ENCODE results near the gene LYST. TPM values are rescaled to one million over a fixed set of nuclear protein-coding genes. Genes with fewer than 3 reads are reported as not detected.
A peak's percentile ranks its signal among the peaks of the same experiment; 100 is the strongest.

Gene LYST
- total RNA-seq, 2 experiments from 2014 or later, result 52.8 to 61.2 TPM

- POLR2A ChIA-PET, result interaction anchor here (0.9 to 1.0 kb wide), 2 partner anchors 21 to 46 kb away, joined by 4 read pairs; no protein-coding TSS in a partner anchor
- peaks cover 27% of the 10 kb centered on the region for H3K4me1 Mint-ChIP-seq
- no peaks in the 10 kb centered on the region for H3K27me3 Mint-ChIP-seq
- no peak for ATAC-seq (ENCODE audit: low read depth)
- no peak overlapping the region for H3K27ac Mint-ChIP-seq
- no peak for DNase-seq
- H3K36me3 Mint-ChIP-seq, result peaks cover 3% of the 10 kb centered on the region
- H3K4me3 Mint-ChIP-seq, result no peak overlapping the region
- H3K9me3 Mint-ChIP-seq, result peaks cover 5% of the 10 kb centered on the region
Measured at GRCh38 chr1:235902677-235903542, 36.2 kb upstream of the LYST start.

- H3K4me3 Mint-ChIP-seq, result no peak overlapping the region
- no peak overlapping the region for H3K27ac Mint-ChIP-seq
- POLR2A ChIA-PET, result interaction anchor here (0.6 to 0.9 kb wide), 2 partner anchors 13 to 45 kb away, joined by 3 to 4 read pairs; no protein-coding TSS in a partner anchor
- H3K9me3 Mint-ChIP-seq, result peaks cover 5% of the 10 kb centered on the region
- peaks cover 21% of the 10 kb centered on the region for H3K4me1 Mint-ChIP-seq
- no peak for DNase-seq
- H3K27me3 Mint-ChIP-seq, result no peaks in the 10 kb centered on the region
- ATAC-seq (ENCODE audit: low read depth), result no peak
- peaks cover 3% of the 10 kb centered on the region for H3K36me3 Mint-ChIP-seq
Measured at GRCh38 chr1:235901461-235901860, 34.8 kb upstream of the LYST start.

- POLR2A ChIA-PET, result no interaction called here
- no peak overlapping the region for H3K4me3 Mint-ChIP-seq
- H3K27ac Mint-ChIP-seq, result peak overlapping the region; percentile 51
- H3K36me3 Mint-ChIP-seq, result peaks cover 3% of the 10 kb centered on the region
- peaks cover 2% of the 10 kb centered on the region for H3K9me3 Mint-ChIP-seq
- no peak for DNase-seq
- ATAC-seq (ENCODE audit: low read depth), result no peak
- H3K4me1 Mint-ChIP-seq, result peaks cover 19% of the 10 kb centered on the region
- H3K27me3 Mint-ChIP-seq, result no peaks in the 10 kb centered on the region
Measured at GRCh38 chr1:235898126-235898525, 31.4 kb upstream of the LYST start.

- Mint-ChIP-seq H3K27ac (no peak overlapping the region), H3K36me3 (peaks cover 3% of the 10 kb centered on the region), H3K4me1 (peaks cover 16% of the 10 kb centered on the region), H3K9me3 (peaks cover 2% of the 10 kb centered on the region), H3K27me3 (no peaks in the 10 kb centered on the region), H3K4me3 (no peak overlapping the region)
- POLR2A ChIA-PET, result no interaction called here
- DNase-seq, result no peak
- no peak for ATAC-seq (ENCODE audit: low read depth)
Measured at GRCh38 chr1:235893840-235894239, 27.1 kb upstream of the LYST start.

GRCh38 chr1:235892734-235893413 is 26.2 kb upstream of the LYST start:
- H3K27me3 Mint-ChIP-seq, result no peaks in the 10 kb centered on the region
- H3K4me1 Mint-ChIP-seq, result peaks cover 20% of the 10 kb centered on the region
- peaks cover 1% of the 10 kb centered on the region for H3K9me3 Mint-ChIP-seq
- DNase-seq, result no peak
- no peak for ATAC-seq (ENCODE audit: low read depth)
- no peak overlapping the region for H3K27ac Mint-ChIP-seq
- no peak overlapping the region for H3K4me3 Mint-ChIP-seq
- H3K36me3 Mint-ChIP-seq, result peaks cover 2% of the 10 kb centered on the region
- POLR2A ChIA-PET, result no interaction called here

DNA sequence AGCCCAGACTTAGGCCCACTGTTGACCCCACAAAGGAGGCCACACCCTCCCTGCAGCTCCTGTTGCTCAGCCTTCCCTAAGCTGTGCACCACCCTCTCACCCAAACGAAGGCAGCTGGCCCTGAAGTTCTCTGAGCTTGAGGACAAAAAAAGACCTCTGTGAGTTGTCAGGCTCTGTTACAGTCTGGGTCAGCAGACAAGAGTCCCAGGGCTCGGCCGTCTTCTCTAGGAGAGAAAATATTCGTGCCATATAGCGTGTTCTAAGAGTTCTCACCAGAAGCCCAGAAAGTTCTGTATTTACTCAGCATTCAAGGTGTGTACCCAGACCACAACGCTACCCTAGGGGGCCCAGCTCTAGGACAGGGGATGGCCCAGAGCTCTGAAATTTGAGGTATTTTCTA is 25.5 kb upstream of the LYST start:
- no peak for DNase-seq
- Mint-ChIP-seq H3K9me3 (peaks cover 1% of the 10 kb centered on the region), H3K36me3 (peaks cover 2% of the 10 kb centered on the region), H3K27me3 (no peaks in the 10 kb centered on the region), H3K4me1 (peaks cover 26% of the 10 kb centered on the region), H3K27ac (no peak overlapping the region), H3K4me3 (no peak overlapping the region)
- ATAC-seq (ENCODE audit: low read depth), result no peak
- POLR2A ChIA-PET, result no interaction called here

GRCh38 chr1:235888119-235888643 is 21.5 kb upstream of the LYST start:
- POLR2A ChIA-PET, result interaction anchor here (0.6 to 3.5 kb wide), 9 partner anchors 10 to 84 kb away, joined by 3 to 57 read pairs (median 3); partner anchors contain the start of gene LYST
- ATAC-seq (ENCODE audit: low read depth), result peak; percentile 96
- peaks cover 2% of the 10 kb centered on the region for H3K36me3 Mint-ChIP-seq
- DNase-seq, result no peak
- peaks cover 42% of the 10 kb centered on the region for H3K4me1 Mint-ChIP-seq
- peak overlapping the region; percentile 77 for H3K4me3 Mint-ChIP-seq
- H3K27ac Mint-ChIP-seq, result peak overlapping the region; percentile 95
- H3K9me3 Mint-ChIP-seq, result no peaks in the 10 kb centered on the region
- no peaks in the 10 kb centered on the region for H3K27me3 Mint-ChIP-seq

- no peak for DNase-seq
- POLR2A ChIA-PET, result interaction anchor here (0.6 to 3.5 kb wide), 9 partner anchors 10 to 84 kb away, joined by 3 to 57 read pairs (median 3); partner anchors contain the start of gene LYST
- Mint-ChIP-seq H3K36me3 (peaks cover 2% of the 10 kb centered on the region), H3K4me3 (peak overlapping the region; percentile 41), H3K4me1 (peaks cover 42% of the 10 kb centered on the region), H3K9me3 (no peaks in the 10 kb centered on the region), H3K27me3 (no peaks in the 10 kb centered on the region), H3K27ac (peak overlapping the region; percentile 95)
- no peak for ATAC-seq (ENCODE audit: low read depth)
Measured at GRCh38 chr1:235887676-235888075, 21.0 kb upstream of the LYST start.

DNA sequence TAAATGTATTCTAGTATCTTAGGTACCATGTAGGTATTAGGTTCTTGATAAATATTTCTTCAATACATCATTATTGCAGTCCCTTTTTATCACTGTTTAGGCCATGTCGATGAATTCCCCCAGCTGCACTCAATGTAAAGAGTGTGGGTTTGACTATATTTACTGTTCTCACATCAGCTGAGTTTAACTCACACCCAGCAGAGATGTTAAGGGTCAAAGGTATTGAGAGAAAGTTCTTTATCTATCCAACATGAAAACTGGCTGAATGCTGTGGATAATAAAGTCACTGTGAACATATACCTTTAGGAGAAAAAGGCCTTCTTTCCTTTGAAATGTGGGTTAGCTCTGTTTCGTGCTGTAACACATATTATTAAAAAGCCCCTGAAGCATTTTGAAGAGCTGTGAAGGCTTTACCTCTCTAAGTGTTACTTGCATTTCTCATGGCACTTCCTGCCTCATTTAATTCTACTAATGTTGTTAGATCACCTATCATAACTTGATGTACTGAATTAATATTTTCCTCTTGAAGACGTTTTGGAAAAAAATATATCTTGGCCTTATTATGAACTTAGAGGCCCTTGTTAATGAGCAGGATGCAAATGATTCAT is 19.1 kb upstream of the LYST start:
- peaks cover 40% of the 10 kb centered on the region for H3K4me1 Mint-ChIP-seq
- no peaks in the 10 kb centered on the region for H3K27me3 Mint-ChIP-seq
- H3K27ac Mint-ChIP-seq, result peak overlapping the region; percentile 70
- no peak overlapping the region for H3K4me3 Mint-ChIP-seq
- ATAC-seq (ENCODE audit: low read depth) (no peak), DNase-seq (no peak)
- H3K36me3 Mint-ChIP-seq, result peaks cover 4% of the 10 kb centered on the region
- H3K9me3 Mint-ChIP-seq, result no peaks in the 10 kb centered on the region
- POLR2A ChIA-PET, result interaction anchor here (1.6 to 3.5 kb wide), 2 partner anchors 11 to 19 kb away, joined by 4 to 57 read pairs; partner anchors contain the start of gene LYST

- H3K27me3 Mint-ChIP-seq, result no peaks in the 10 kb centered on the region
- peaks cover 43% of the 10 kb centered on the region for H3K4me1 Mint-ChIP-seq
- H3K36me3 Mint-ChIP-seq, result peaks cover 2% of the 10 kb centered on the region
- no peak for ATAC-seq (ENCODE audit: low read depth)
- POLR2A ChIA-PET, result no interaction called here
- H3K4me3 Mint-ChIP-seq, result peak overlapping the region; percentile 11
- DNase-seq, result no peak
- no peaks in the 10 kb centered on the region for H3K9me3 Mint-ChIP-seq
- H3K27ac Mint-ChIP-seq, result peak overlapping the region; percentile 43
Measured at GRCh38 chr1:235883261-235883927, 16.7 kb upstream of the LYST start.

GRCh38 chr1:235882816-235883215 is 16.1 kb upstream of the LYST start:
- Mint-ChIP-seq H3K27ac (no peak overlapping the region), H3K36me3 (peaks cover 2% of the 10 kb centered on the region), H3K4me3 (peak overlapping the region; percentile 11), H3K9me3 (no peaks in the 10 kb centered on the region), H3K27me3 (no peaks in the 10 kb centered on the region), H3K4me1 (peaks cover 41% of the 10 kb centered on the region)
- ATAC-seq (ENCODE audit: low read depth), result no peak
- DNase-seq, result no peak
- POLR2A ChIA-PET, result no interaction called here

DNA sequence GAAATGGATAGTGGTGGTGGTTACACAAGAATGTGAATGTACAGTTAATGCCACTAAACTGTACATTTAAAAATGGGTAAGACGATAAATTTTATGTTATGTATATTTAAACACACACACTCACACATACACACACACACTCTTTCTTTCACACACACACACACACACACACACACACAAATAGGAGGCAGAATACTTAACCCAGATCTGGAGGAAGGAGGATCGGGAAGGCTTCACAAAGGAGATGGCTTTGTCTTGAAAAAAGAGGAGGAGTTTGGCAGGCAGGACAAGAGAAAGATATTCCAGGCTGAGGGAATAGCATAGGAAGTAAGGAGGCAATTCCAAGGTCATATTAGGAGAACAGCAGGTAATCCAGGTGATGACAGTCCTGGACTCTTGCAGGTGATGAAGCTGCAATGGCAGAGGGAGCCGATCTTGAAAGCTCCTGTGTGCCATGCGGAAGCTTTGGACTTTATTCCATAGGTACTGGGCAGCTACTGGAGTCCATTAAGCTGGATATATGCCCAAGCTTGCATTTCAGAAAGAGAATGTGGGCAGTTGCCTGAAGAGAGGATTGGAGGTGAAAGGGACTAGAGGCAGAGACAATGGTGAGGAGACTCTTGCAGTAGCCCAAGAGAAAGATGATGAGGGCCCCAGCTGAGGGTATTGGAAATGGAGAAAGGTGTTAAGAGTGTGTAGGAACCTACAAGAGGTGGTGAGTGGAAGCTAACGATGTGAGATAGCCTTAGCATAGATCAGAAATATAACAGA is 15.4 kb upstream of the LYST start:
- POLR2A ChIA-PET, result interaction anchor here (1.4 kb wide), 1 partner anchor 16 kb away, joined by 3 read pairs; no protein-coding TSS in a partner anchor
- Mint-ChIP-seq H3K27ac (peak overlapping the region; percentile 40), H3K36me3 (peaks cover 2% of the 10 kb centered on the region), H3K4me3 (peak overlapping the region; percentile 11), H3K27me3 (no peaks in the 10 kb centered on the region), H3K9me3 (no peaks in the 10 kb centered on the region), H3K4me1 (peaks cover 34% of the 10 kb centered on the region)
- no peak for DNase-seq
- no peak for ATAC-seq (ENCODE audit: low read depth)
